Renal cortical epithelial cell (primary cell): Measurements from ENCODE around the gene DYNC2H1. TPM values are rescaled to one million over a fixed set of nuclear protein-coding genes. Genes with fewer than 3 reads are reported as not detected.

Experiments
- DNase-seq: peaks from one replicate; pipeline ENCODE4 v3.0.0-alpha.2; 2011; ENCODE audit warnings: low read depth
- total RNA-seq: library from RNA; depleted of rRNA; stranded (reverse); fragments of >200 nt; gene quantifications from 2 replicates; pipeline ENCODE4 v1.2.3, GENCODE V29; 2014

The DYNC2H1 gene
- total RNA-seq, 1 donor from 2014 or later, result 43.2 TPM

- no peak for DNase-seq
These were observed 343.9 kb downstream of the DYNC2H1 start for GRCh38 chr11:103453126-103453525.

- no peak for DNase-seq
These were observed 344.9 kb downstream of the DYNC2H1 start for GRCh38 chr11:103453915-103454709.

DNA sequence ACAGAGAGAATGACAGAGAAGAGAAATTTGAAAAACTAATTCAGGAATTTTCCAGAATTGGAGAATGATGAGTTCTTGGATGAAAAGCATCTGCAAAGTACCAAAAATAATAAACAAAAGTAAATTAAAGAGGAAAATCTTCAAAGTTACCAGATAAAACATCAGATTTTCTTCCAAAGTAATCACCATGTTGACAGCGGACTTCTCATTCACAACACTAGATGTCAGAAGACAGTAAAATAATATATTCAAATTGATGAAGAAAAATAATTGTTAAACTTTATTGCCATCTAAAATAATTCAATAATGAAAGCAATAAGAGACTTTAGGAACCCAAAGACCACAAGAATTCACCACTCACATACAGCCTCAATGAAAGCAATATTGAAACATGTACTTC is 355.2 kb downstream of the DYNC2H1 start:
- DNase-seq, result no peak

- DNase-seq, result no peak
These were observed 356.4 kb downstream of the DYNC2H1 start for GRCh38 chr11:103465555-103466140.

DNA sequence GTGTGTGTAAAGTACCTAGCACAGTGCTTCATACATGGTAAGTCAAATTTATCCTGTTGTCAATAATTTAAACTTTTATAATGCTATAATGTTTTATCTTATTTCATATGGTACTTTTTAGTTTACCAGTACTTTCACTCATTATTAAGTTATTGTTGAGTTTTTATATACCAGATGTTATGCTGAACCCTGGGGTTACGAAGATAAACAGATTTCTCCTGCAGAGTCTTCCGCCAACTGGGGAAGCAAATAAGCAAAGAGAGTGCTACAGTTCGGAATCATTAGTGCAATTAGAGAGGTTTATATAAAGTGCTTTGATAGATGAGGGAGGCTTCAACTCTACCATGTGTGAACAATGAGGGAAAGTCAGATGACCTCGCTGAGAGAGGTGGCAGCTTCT is 362.3 kb downstream of the DYNC2H1 start:
- no peak for DNase-seq

GRCh38 chr11:103476874-103477273 is 367.6 kb downstream of the DYNC2H1 start:
- DNase-seq, result no peak

- DNase-seq, result no peak
These were observed 371.2 kb downstream of the DYNC2H1 start for GRCh38 chr11:103480421-103480820.

DNA sequence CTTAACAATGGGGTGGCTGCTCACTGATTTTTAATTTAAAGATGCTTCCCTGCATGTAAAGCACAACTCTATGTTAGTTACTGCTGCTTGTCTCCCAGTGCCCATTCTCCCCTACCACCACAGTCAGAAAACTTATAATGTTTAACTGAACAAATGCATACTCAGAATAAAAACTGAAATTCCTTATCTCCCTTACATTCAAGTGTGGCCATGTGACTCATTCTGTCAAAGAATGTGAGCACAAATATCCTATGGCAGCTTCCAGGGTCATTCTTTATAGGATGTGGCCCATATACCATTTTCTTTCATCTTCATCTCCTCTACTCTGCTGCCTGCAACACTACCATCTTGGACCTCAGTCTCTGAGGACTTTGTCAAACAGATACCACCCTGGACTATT is 374.8 kb downstream of the DYNC2H1 start:
- DNase-seq, result no peak

DNA sequence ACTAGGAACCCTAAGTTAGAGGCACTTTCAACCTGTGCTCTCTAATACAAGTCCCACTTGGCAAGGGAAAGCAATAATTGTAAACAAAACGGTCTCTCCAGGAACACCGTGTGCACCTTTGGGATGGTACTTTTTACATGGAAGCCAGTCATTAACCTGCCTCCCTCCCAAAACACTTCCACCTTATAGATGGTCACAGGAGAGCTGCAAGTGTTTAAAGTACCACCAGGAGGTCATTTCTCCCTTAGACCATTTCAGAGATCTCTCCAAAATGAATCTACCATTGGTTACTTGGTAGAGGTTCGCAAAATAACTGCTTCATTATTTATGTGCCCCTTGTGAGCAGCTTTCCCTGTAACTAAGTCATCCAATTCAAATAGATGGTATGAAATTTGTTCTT is 375.3 kb downstream of the DYNC2H1 start:
- DNase-seq, result no peak

DNA sequence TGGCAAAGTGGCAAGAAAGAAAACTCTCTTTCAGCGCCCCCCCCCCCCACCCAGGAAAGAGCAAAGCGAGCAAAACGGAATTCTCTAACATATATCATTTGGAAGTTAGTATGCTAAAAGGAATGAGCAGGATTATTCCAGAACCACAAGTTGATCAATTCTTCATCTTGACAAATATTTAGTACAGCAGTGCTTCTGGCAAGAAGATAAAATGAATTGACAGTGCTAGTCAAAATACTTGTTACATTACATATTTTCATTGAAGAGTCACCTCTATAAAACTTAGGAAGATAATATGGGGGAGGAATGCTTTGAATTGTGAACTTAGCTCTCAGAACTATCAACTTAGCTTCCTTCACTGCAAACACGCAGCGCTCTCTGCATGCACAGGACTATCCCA is 377.4 kb downstream of the DYNC2H1 start:
- no peak for DNase-seq

DNA sequence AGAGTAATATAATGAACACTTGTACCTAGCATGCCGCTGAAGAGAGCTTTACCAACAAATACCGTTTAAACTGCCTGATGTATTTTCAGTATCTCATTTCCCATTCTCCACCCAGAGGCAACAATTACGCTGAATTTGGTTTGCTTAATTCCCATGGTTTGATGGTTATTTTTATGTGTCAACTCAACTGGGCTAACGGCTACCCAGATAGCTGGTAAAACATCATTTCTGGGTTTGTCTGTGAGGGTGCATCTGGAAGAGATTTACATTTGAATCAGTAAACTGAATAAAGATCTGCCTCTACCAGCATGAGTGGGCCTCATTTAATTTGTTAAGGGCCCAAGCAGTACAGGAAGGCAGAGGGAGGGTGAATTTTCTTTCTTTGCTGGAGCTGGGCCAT is 377.9 kb downstream of the DYNC2H1 start:
- no peak for DNase-seq

GRCh38 chr11:103488031-103488461 is 378.8 kb downstream of the DYNC2H1 start:
- peak; percentile 76 for DNase-seq

- DNase-seq, result no peak
These were observed 379.4 kb downstream of the DYNC2H1 start for GRCh38 chr11:103488579-103488978.

DNA sequence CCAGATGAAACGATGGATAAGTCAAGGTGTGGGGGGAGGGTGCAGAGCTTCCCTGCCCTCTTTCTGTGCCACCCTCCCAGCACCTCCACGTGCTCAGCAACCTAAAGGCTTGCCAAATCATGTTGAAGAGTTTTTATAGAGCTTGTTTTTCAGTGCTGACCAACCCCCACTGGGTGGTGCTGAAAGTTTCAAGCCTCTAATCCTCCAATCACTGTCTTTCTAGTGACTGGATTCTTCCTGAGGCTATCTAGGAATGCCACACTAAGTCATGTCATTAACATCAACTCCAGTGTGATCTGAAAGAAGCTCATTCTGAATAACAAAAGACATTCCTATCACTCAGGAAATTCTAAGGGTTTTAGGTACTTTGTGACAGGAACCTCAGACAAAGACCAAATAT is 382.6 kb downstream of the DYNC2H1 start:
- DNase-seq, result no peak

- no peak for DNase-seq
These were observed 385.3 kb downstream of the DYNC2H1 start for GRCh38 chr11:103494491-103494890.

DNA sequence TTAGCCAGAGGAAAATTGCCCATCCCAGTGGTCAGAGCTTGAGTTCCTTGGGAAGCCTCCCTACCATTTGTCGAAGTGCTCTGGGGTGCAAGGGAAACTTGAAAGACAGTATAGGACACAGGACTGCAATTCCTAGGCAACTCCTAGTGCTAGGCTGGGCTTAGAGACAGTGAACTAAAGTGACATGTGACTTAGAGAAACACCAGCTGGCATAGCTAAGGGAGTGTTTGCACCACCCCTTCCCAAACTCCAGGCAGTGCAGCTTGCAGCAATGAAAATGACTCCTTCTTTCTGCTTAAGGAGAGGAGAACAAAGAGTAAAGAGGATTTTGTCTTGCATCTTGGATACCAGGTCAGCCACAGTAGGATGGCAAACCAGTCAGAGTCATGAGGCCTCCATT is 388.0 kb downstream of the DYNC2H1 start:
- no peak for DNase-seq

- no peak for DNase-seq
These were observed 390.6 kb downstream of the DYNC2H1 start for GRCh38 chr11:103499710-103500340.

DNA sequence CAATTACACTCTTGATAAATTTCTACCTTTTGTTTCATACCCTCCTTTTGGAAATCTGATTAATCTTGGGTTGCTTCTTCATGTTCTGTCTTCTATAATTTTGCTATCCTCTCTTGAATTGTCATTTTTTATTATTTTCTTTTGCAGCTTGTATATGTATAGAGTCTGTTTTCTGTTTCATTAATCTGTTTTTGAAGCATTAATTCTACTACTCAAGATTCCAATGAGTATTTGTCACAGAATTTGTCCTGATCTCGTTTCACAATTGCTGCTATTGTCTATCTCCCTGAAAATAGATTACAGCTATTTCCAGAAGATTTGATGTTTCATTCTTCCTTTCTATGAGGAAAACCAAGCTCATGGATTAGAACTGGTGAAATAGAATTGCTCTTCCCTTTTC is 406.1 kb downstream of the DYNC2H1 start:
- no peak for DNase-seq

DNA sequence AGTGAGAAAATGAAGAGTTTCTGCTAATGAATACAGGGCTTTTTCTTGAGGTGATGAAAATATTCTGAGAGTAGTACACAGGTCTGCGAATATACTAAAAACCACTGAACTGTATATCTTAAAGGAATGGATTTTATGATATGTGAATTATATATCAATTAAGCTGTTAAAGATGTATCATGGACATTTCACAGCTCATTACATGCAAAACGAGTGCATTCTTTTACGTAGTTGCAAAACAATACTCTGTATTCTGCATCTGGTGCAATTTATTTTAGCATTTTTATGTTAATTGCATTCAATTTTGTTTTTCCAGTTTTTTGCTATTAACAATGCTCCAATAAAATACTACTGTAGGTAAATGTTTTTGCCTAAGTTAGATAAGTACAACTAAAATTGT is 411.6 kb downstream of the DYNC2H1 start:
- DNase-seq, result no peak

GRCh38 chr11:103525069-103525468 is 415.8 kb downstream of the DYNC2H1 start:
- DNase-seq, result peak; percentile 65

GRCh38 chr11:103528046-103528445 is 418.8 kb downstream of the DYNC2H1 start:
- DNase-seq, result no peak

- DNase-seq, result no peak
These were observed 419.4 kb downstream of the DYNC2H1 start for GRCh38 chr11:103528596-103528995.

- peak; percentile 88 for DNase-seq
These were observed 420.0 kb downstream of the DYNC2H1 start for GRCh38 chr11:103529181-103529684.
